GM21526 (cell line): ENCODE measurements around the gene ZFYVE16.
"Not testable (repeated sequence)": the region's sequence is repeated elsewhere in the genome, so short reads cannot be mapped to it uniquely, and the experiment has no call there.

Source experiments
- ATAC-seq: cut with Tn5 transposase; IDR thresholded peaks from one replicate; pipeline ENCODE4 v1.9.1; 2021; ENCODE audit warnings: moderate library complexity; ENCODE audit not compliant: unreplicated experiment, low FRiP score

ZFYVE16 gene

GRCh38 chr5:80407735-80408483 lies at the start of gene ZFYVE16:
TSS of gene ZFYVE16 (plus strand) at chr5:80408064. CDS start at chr5:80434148, 26,084 bp downstream.
- ATAC-seq = peak; percentile 89

- no peak for ATAC-seq
Observed at GRCh38 chr5:80360914-80361444, 46.9 kb upstream of the ZFYVE16 start.

- ATAC-seq = no peak
Observed at GRCh38 chr5:80364892-80365291, 43.0 kb upstream of the ZFYVE16 start.

- ATAC-seq = no peak
Observed at GRCh38 chr5:80368661-80369480, 39.0 kb upstream of the ZFYVE16 start.

GRCh38 chr5:80369521-80369920 lies 38.3 kb upstream of the ZFYVE16 start:
- no peak for ATAC-seq

GRCh38 chr5:80370390-80370789 lies 37.5 kb upstream of the ZFYVE16 start:
- no peak for ATAC-seq

GRCh38 chr5:80372780-80373179 lies 35.1 kb upstream of the ZFYVE16 start:
- ATAC-seq = no peak

- ATAC-seq = no peak
Observed at GRCh38 chr5:80374188-80374587, 33.7 kb upstream of the ZFYVE16 start.

GRCh38 chr5:80376557-80376956 lies 31.3 kb upstream of the ZFYVE16 start:
- ATAC-seq = no peak

GRCh38 chr5:80382488-80382887 lies 25.4 kb upstream of the ZFYVE16 start:
- no peak for ATAC-seq

- no peak for ATAC-seq
Observed at GRCh38 chr5:80387063-80387768, 20.6 kb upstream of the ZFYVE16 start.

GRCh38 chr5:80389580-80389979 lies 18.3 kb upstream of the ZFYVE16 start:
- ATAC-seq = no peak

- not testable (repeated sequence) for ATAC-seq
Observed at GRCh38 chr5:80390413-80390812, 17.5 kb upstream of the ZFYVE16 start.

GRCh38 chr5:80391267-80391666 lies 16.6 kb upstream of the ZFYVE16 start:
- not testable (repeated sequence) for ATAC-seq

- ATAC-seq = peak; percentile 75
Observed at GRCh38 chr5:80399526-80400239, 8.2 kb upstream of the ZFYVE16 start.

- ATAC-seq = not testable (repeated sequence)
Observed at GRCh38 chr5:80400368-80400767, 7.5 kb upstream of the ZFYVE16 start.

GRCh38 chr5:80403782-80404181 lies 4.1 kb upstream of the ZFYVE16 start:
- ATAC-seq = no peak

- no peak for ATAC-seq
Observed at GRCh38 chr5:80406980-80407734, 707 bp upstream of the ZFYVE16 start.
